K562 (cell line): ENCODE results near the gene TNNT1. TPM values are rescaled to one million over a fixed set of nuclear protein-coding genes. Genes with fewer than 3 reads are reported as not detected.

Source experiments
- CSDE1 ChIP-seq, 2 experiments: fragments of 450-650 bp; IDR thresholded peaks; 2 replicates each; pipeline ENCODE4 v1.6.1; 2016; ENCODE audit warnings: mild to moderate bottlenecking in 1 of 2
- DIDO1 ChIP-seq: fragments of 450-650 bp; IDR thresholded peaks from 2 replicates; pipeline ENCODE4 v1.6.1; 2016; ENCODE audit warnings: low read depth, missing biosample characterization, missing genetic modification characterization
- DPF2 ChIP-seq: fragments of 450-650 bp; IDR thresholded peaks from 2 replicates; pipeline ENCODE4 v1.6.1; 2016
- MBD2 ChIP-seq: sonication (generic); IDR thresholded peaks from 2 replicates; pipeline ENCODE4 v1.6.1; 2016; ENCODE audit warnings: low read depth, borderline replicate concordance
- SP2 ChIP-seq: IDR thresholded peaks from 2 replicates; pipeline ENCODE4 v1.6.1; 2011; ENCODE audit warnings: mild to moderate bottlenecking, low read depth, low read length, moderate library complexity; ENCODE audit not compliant: poor library complexity, severe bottlenecking; ENCODE audit errors: extremely low read depth
- SRF ChIP-seq, 2 experiments: fragments of 250-450, 450-650 bp in 1 of 2; sonication (Bioruptor Pico) in 1 of 2; sonication (generic) in 1 of 2; formaldehyde crosslinking; IDR thresholded peaks; 2 replicates each; pipeline versions ENCODE4 v1.5.0 to v1.5.1; 2020 to 2022; ENCODE audit warnings: mild to moderate bottlenecking in 1 of 2, missing genetic modification reagents in 1 of 2
- polyA plus RNA-seq, 8 experiments: library from polyadenylated mRNA; depleted of rRNA in 4 of 8; stranded (reverse) in 5 of 8; unstranded in 3 of 8; fragments of >200 nt; fragmentation: Nextera tagmentation in 2 of 8; fragmentation: Illumina TruSeq in 1 of 8; extraction: Ambion mirVana in 2 of 8; extraction: Trizol in 1 of 8; gene quantifications; 2 replicates each; pipeline versions ENCODE4 v1.2.1 to v1.2.3, GENCODE V29; 2011 to 2014; ENCODE audit warnings: inconsistent platforms in 1 of 8, missing spikeins in 1 of 8
- total RNA-seq, 7 experiments: library from RNA; depleted of rRNA in 6 of 7; stranded (reverse); fragments of >200 nt in 6 of 7; fragmentation: Illumina TruSeq in 2 of 7; extraction: Trizol in 2 of 7; gene quantifications; 2 replicates each; pipeline versions ENCODE4 v1.2.1 to v1.2.3, GENCODE V29; 2011 to 2021; ENCODE audit warnings: low replicate concordance in 1 of 7
- TF ChIP-seq, protein P1 (sequence below): fragments of 250-450 bp; sonication (Bioruptor Pico); IDR thresholded peaks from 2 replicates; pipeline ENCODE4 v1.4.0; 2020
- TF ChIP-seq, protein P2 (sequence below): fragments of 250-450 bp; sonication (Bioruptor Pico); IDR thresholded peaks from 2 replicates; pipeline ENCODE4 v1.8.0; 2021; ENCODE audit warnings: moderate library complexity, mild to moderate bottlenecking, inconsistent platforms
- TF ChIP-seq, protein P3 (sequence below), 2 experiments: fragments of 450-650 bp; IDR thresholded peaks; 2 replicates each; pipeline ENCODE4 v1.6.1; 2016; ENCODE audit warnings: mild to moderate bottlenecking in 2 of 2, borderline replicate concordance in 1 of 2, low read depth in 1 of 2, moderate library complexity in 1 of 2

The TNNT1 gene
- total and polyA plus RNA-seq, 9 of the 15 experiments (the other 6 are each of a cell fraction or from before 2014, with no cell fraction given): 31.8 to 390 (median 227) TPM

DNA sequence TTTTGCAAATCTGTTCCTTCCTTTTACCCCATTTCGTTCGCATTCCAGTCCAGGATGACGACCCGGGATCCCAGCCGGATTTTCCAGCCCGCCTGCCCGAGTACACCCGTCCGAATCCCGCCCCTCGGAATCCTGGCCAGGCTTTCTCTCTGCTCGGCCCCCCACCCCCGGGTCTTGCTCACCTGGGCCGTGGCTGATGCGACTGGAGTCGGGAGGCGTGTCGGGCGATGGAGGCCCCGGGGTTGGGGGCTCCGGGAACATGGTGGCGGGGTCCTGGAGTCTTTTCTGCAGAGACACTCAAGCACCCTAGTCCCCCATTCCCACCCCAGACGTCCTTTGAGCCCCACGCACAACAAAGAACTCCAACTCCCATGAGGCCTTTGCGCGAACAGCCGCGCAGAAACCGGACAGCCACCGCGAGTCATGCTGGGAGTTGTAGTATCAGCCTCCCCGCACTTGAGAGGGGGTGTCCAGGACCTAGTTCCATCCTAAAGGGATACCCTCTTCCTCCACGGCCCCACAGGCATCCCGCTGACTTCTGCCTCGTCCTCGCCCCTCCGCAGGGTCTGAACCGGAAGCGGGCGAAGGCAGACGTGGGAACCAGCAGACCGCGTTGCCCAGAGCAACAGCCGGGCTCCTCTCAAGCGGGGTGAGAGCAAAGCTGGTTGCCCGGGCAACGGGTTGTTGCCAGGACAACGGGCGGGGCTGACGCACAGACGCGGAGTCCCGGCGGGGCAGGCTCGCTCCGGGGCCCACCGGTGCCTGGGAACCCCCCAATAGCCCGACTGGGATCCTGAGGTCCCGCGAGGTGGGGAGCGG lies 30.0 kb upstream of the TNNT1 start (continued):
- TF ChIP-seq, protein P1, sequence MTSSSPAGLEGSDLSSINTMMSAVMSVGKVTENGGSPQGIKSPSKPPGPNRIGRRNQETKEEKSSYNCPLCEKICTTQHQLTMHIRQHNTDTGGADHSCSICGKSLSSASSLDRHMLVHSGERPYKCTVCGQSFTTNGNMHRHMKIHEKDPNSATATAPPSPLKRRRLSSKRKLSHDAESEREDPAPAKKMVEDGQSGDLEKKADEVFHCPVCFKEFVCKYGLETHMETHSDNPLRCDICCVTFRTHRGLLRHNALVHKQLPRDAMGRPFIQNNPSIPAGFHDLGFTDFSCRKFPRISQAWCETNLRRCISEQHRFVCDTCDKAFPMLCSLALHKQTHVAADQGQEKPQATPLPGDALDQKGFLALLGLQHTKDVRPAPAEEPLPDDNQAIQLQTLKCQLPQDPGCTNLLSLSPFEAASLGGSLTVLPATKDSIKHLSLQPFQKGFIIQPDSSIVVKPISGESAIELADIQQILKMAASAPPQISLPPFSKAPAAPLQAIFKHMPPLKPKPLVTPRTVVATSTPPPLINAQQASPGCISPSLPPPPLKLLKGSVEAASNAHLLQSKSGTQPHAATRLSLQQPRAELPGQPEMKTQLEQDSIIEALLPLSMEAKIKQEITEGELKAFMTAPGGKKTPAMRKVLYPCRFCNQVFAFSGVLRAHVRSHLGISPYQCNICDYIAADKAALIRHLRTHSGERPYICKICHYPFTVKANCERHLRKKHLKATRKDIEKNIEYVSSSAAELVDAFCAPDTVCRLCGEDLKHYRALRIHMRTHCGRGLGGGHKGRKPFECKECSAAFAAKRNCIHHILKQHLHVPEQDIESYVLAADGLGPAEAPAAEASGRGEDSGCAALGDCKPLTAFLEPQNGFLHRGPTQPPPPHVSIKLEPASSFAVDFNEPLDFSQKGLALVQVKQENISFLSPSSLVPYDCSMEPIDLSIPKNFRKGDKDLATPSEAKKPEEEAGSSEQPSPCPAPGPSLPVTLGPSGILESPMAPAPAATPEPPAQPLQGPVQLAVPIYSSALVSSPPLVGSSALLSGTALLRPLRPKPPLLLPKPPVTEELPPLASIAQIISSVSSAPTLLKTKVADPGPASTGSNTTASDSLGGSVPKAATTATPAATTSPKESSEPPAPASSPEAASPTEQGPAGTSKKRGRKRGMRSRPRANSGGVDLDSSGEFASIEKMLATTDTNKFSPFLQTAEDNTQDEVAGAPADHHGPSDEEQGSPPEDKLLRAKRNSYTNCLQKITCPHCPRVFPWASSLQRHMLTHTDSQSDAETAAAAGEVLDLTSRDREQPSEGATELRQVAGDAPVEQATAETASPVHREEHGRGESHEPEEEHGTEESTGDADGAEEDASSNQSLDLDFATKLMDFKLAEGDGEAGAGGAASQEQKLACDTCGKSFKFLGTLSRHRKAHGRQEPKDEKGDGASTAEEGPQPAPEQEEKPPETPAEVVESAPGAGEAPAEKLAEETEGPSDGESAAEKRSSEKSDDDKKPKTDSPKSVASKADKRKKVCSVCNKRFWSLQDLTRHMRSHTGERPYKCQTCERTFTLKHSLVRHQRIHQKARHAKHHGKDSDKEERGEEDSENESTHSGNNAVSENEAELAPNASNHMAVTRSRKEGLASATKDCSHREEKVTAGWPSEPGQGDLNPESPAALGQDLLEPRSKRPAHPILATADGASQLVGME: peak; percentile 72; the same call in 1 of the 2 replicates
- no peak for TF ChIP-seq SRF (CRISPR knock-in tag; IDR thresholded peaks at IDR 0.05)
- TF ChIP-seq, protein P2, sequence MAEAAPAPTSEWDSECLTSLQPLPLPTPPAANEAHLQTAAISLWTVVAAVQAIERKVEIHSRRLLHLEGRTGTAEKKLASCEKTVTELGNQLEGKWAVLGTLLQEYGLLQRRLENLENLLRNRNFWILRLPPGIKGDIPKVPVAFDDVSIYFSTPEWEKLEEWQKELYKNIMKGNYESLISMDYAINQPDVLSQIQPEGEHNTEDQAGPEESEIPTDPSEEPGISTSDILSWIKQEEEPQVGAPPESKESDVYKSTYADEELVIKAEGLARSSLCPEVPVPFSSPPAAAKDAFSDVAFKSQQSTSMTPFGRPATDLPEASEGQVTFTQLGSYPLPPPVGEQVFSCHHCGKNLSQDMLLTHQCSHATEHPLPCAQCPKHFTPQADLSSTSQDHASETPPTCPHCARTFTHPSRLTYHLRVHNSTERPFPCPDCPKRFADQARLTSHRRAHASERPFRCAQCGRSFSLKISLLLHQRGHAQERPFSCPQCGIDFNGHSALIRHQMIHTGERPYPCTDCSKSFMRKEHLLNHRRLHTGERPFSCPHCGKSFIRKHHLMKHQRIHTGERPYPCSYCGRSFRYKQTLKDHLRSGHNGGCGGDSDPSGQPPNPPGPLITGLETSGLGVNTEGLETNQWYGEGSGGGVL: no peak
- TF ChIP-seq, protein P3, sequence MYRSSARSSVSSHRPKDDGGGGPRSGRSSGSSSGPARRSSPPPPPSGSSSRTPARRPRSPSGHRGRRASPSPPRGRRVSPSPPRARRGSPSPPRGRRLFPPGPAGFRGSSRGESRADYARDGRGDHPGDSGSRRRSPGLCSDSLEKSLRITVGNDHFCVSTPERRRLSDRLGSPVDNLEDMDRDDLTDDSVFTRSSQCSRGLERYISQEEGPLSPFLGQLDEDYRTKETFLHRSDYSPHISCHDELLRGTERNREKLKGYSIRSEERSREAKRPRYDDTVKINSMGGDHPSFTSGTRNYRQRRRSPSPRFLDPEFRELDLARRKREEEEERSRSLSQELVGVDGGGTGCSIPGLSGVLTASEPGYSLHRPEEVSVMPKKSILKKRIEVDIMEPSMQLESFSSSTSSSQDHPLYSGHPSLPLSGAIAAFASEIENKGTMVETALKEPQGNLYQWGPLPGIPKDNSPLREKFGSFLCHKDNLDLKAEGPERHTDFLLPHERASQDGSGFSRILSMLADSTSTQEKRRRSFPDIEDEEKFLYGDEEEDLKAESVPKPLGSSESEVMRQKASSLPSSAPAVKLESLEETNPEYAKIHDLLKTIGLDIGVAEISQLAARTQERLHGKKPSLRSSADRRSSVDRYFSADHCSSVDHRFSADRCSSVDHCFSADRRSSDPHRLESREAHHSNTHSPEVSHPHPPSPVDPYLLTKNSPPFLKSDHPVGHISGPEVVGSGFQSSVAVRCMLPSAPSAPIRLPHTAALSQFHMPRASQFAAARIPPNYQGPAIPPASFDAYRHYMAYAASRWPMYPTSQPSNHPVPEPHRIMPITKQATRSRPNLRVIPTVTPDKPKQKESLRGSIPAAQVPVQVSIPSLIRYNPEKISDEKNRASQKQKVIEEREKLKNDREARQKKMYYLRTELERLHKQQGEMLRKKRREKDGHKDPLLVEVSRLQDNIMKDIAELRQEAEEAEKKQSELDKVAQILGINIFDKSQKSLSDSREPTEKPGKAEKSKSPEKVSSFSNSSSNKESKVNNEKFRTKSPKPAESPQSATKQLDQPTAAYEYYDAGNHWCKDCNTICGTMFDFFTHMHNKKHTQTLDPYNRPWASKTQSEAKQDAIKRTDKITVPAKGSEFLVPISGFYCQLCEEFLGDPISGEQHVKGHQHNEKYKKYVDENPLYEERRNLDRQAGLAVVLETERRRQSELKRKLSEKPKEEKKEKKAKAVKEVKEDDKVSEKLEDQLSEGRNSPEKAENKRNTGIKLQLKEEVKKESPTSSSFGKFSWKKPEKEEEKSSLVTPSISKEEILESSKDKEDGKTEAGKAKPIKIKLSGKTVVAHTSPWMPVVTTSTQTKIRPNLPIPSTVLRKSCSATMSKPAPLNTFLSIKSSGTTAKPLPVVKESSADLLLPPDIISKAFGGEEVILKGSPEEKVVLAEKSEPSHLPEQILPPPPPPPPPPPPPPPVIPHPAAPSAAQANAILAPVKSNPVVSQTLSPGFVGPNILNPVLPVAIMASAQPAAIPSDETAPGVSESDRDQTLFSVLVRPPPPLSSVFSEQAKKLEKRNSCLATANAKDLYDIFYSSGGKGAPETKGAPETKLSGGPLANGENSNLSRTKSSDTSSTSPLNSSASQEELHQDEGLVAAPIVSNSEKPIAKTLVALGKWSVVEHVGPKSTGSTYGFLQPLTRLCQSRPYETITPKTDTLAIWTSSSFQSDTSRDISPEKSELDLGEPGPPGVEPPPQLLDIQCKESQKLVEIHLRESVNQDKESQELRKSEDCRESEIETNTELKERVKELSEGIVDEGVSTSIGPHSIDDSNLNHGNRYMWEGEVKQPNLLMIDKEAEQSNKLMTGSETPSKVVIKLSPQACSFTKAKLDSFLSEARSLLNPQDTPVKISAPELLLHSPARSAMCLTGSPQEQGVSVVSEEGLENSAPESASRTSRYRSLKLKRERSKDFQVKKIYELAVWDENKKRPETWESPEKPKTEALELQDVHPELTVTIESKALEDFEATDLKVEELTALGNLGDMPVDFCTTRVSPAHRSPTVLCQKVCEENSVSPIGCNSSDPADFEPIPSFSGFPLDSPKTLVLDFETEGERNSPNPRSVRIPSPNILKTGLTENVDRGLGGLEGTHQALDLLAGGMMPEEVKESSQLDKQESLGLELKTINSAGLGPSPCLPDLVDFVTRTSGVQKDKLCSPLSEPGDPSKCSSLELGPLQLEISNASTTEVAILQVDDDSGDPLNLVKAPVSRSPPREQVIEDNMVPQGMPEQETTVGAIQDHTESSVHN (IDR thresholded peaks at IDR 0.05; ENCODE audit: borderline replicate concordance in 1 of 2, low read depth in 1 of 2): no peak
- no peak for TF ChIP-seq DIDO1
- no peak for TF ChIP-seq SP2
- TF ChIP-seq MBD2: peak; percentile 76; the same call in 1 of the 2 replicates
- peak in 1 of 2 experiments; percentile 99; a peak in 2 of 4 replicates for TF ChIP-seq CSDE1 (IDR thresholded peaks at IDR 0.05)
- TF ChIP-seq DPF2: no peak
